HG03103 (cell line): Measurements from ENCODE around the gene SARM1.

Experiments
- ATAC-seq: cut with Tn5 transposase; IDR thresholded peaks from one replicate; pipeline ENCODE4 v1.9.1; 2021; ENCODE audit warnings: low read depth; ENCODE audit not compliant: unreplicated experiment

SARM1 gene

GRCh38 chr17:28391401-28391800, 19.9 kb downstream of the SARM1 start:
- no peak for ATAC-seq

GRCh38 chr17:28392491-28392890, 21.0 kb downstream of the SARM1 start:
- ATAC-seq, result no peak

- no peak for ATAC-seq
These were observed 23.0 kb downstream of the SARM1 start for GRCh38 chr17:28394337-28395116.

GRCh38 chr17:28395426-28395825, 23.9 kb downstream of the SARM1 start:
- no peak for ATAC-seq

GRCh38 chr17:28395968-28396367, 24.5 kb downstream of the SARM1 start:
- no peak for ATAC-seq

- ATAC-seq, result no peak
These were observed 25.2 kb downstream of the SARM1 start for GRCh38 chr17:28396635-28397239.

GRCh38 chr17:28397275-28397674, 25.8 kb downstream of the SARM1 start:
- ATAC-seq, result no peak

- ATAC-seq, result no peak
These were observed 26.3 kb downstream of the SARM1 start for GRCh38 chr17:28397687-28398279.

GRCh38 chr17:28398280-28398981, 26.9 kb downstream of the SARM1 start:
- ATAC-seq, result no peak

GRCh38 chr17:28399808-28400207, 28.3 kb downstream of the SARM1 start:
- no peak for ATAC-seq

- no peak for ATAC-seq
These were observed 30.7 kb downstream of the SARM1 start for GRCh38 chr17:28402224-28402630.

GRCh38 chr17:28402844-28403243, 31.4 kb downstream of the SARM1 start:
- ATAC-seq, result no peak

GRCh38 chr17:28404007-28404406, 32.5 kb downstream of the SARM1 start:
- no peak for ATAC-seq

GRCh38 chr17:28404461-28404811, 32.9 kb downstream of the SARM1 start:
- no peak for ATAC-seq

- ATAC-seq, result no peak
These were observed 33.5 kb downstream of the SARM1 start for GRCh38 chr17:28404812-28405570.

GRCh38 chr17:28405632-28406472, 34.4 kb downstream of the SARM1 start, which contains the start of gene SLC46A1:
Gene SLC46A1 (minus strand): TSS chr17:28406212. CDS start chr17:28406114, 98 bp downstream.
- no peak for ATAC-seq

GRCh38 chr17:28406473-28406814, 35.0 kb downstream of the SARM1 start:
- no peak for ATAC-seq

GRCh38 chr17:28407130-28407973, 35.9 kb downstream of the SARM1 start:
- ATAC-seq, result no peak

GRCh38 chr17:28407974-28408306, 36.4 kb downstream of the SARM1 start:
- no peak for ATAC-seq
